Measurements from ENCODE around the gene MSH3. TPM values are rescaled to one million over a fixed set of nuclear protein-coding genes. Genes with fewer than 3 reads are reported as not detected.
"Not testable (repeated sequence)": the region's sequence is repeated elsewhere in the genome, so short reads cannot be mapped to it uniquely, and the experiment has no call there.

The MSH3 gene
- total and polyA plus RNA-seq, 8 donors: 2.3 to 25.5 (median 9.9) TPM

DNA sequence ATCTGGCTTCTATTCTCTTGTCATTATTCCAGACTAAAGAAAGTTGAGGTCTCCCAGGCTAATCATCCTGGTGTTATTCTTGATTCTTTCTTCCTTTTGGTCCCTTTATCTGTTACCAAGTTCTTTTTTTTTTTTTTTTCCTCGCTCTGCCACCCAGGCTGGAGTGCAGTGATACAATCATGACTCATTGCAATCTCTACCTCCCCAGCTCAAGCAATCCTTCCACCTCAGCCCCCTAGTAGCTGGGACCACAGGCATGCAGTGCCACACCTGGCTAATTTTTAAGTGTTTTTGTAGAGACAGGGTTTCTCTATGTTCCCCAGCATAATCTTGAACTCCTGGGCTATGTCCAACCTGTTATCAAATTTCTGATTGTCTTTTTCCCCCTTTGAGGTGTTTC is 126.9 kb downstream of the MSH3 start:
- no peak for DNase-seq
- Histone ChIP-seq H3K36me3 (peaks cover 9 to 49% (median 42%) of the 10 kb centered on the region in 4 donors), H3K9me3 (no peaks in the 10 kb centered on the region), H3K27me3 (no peaks in the 10 kb centered on the region), H3K4me1 (no peaks in the 10 kb centered on the region), H3K4me3 (no peak overlapping the region), H3K27ac (no peak overlapping the region)
- 67 to 100% (median 78%) methylated on average over 1 of the region's 1 CpG for WGBS, 5 donors
- TF ChIP-seq POLR2A (IDR thresholded peaks at IDR 0.05) (no peak), POLR2AphosphoS5 (IDR thresholded peaks at IDR 0.05) (no peak)
- intact Hi-C loops (cut with DNase I; ENCODE audit: low total_unique reads): no loop called here

DNA sequence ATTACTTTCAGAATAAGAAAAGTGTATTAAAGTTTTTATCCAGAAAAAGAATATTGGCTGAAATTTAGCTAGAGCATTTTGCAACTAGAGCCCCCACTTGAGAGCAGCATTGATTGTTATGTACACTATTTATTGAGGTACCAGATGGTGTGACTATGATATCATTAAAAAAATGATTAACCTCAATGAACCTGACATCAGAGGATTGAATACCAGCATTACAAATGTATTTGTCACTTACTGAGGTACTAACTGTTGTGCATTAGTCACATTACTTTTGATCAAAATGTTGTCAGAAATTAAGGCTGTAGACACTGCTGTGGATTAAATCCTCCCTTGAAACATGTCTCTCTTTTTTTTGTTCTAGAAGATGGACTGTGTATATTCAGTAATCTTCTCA is 128.2 kb downstream of the MSH3 start:
- TF ChIP-seq, protein P1, sequence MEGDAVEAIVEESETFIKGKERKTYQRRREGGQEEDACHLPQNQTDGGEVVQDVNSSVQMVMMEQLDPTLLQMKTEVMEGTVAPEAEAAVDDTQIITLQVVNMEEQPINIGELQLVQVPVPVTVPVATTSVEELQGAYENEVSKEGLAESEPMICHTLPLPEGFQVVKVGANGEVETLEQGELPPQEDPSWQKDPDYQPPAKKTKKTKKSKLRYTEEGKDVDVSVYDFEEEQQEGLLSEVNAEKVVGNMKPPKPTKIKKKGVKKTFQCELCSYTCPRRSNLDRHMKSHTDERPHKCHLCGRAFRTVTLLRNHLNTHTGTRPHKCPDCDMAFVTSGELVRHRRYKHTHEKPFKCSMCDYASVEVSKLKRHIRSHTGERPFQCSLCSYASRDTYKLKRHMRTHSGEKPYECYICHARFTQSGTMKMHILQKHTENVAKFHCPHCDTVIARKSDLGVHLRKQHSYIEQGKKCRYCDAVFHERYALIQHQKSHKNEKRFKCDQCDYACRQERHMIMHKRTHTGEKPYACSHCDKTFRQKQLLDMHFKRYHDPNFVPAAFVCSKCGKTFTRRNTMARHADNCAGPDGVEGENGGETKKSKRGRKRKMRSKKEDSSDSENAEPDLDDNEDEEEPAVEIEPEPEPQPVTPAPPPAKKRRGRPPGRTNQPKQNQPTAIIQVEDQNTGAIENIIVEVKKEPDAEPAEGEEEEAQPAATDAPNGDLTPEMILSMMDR (IDR thresholded peaks at IDR 0.05): no peak
- no peak for TF ChIP-seq EP300 (IDR thresholded peaks at IDR 0.05)
- TF ChIP-seq POLR2A (IDR thresholded peaks at IDR 0.05): no peak
- TF ChIP-seq POLR2AphosphoS5 (IDR thresholded peaks at IDR 0.05): no peak
- Histone ChIP-seq H3K36me3 (peaks cover 9 to 43% (median 36%) of the 10 kb centered on the region in 4 donors), H3K27ac (no peak overlapping the region), H3K27me3 (no peaks in the 10 kb centered on the region), H3K9me3 (no peaks in the 10 kb centered on the region), H3K4me3 (no peak overlapping the region), H3K4me1 (no peaks in the 10 kb centered on the region)
- intact Hi-C loops (cut with DNase I; ENCODE audit: low total_unique reads): no loop called here
- no peak for DNase-seq

DNA sequence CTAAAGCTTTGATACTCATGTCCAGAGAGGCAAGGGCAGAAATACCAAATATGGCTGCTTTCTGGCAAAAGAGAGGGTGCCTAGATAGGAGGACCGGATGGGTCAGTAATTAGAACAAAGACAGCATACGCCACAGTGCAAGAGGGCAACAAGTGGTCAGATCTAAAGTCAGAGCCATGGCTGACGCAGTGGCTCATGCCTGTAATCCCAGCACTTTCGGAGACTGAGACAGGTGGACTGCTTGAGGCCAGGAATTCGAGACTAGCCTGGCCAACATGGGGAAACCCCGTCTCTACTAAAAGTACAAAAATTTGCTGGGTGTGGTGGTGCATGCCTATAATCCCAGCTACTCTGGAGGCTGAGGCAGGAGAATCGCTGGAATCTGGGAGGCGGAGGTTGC is 129.3 kb downstream of the MSH3 start:
- H3K9me3 ChIP-seq; H3K27me3 ChIP-seq; H3K27ac ChIP-seq; DNase-seq; H3K4me3 ChIP-seq; intact Hi-C loops (cut with DNase I; ENCODE audit: low total_unique reads); H3K4me1 ChIP-seq: not testable (repeated sequence)
- peaks cover 9 to 46% (median 40%) of the 10 kb centered on the region in 4 donors for H3K36me3 ChIP-seq
- WGBS, 5 donors: 96 to 97% (median 97%) methylated on average over 8 of the region's 8 CpGs

DNA sequence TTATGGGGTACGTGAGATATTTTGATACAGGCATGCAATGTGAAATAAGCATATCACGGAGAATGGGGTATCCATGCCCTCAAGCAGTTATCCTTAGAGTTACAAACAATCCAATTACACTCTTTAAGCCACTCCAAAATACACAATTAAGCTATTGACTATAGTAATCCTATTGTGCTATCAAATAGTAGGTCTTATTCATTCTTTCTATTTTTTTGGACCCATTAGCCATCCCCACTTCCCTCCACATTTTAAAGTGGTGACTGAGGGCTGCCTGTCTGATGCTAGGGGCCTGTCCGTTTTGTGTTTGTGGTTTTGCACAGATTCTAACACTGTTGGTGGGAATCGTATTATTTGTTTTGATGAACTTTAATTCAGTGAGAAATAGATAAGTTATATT is 130.0 kb downstream of the MSH3 start:
- DNase-seq: no peak
- H3K4me3 ChIP-seq: no peak overlapping the region
- H3K4me1 ChIP-seq: no peaks in the 10 kb centered on the region
- peaks cover 9 to 45% (median 40%) of the 10 kb centered on the region in 4 donors for H3K36me3 ChIP-seq
- no peaks in the 10 kb centered on the region for H3K27me3 ChIP-seq
- TF ChIP-seq POLR2A (IDR thresholded peaks at IDR 0.05): no peak
- TF ChIP-seq, protein P1 (IDR thresholded peaks at IDR 0.05): no peak
- no peak for TF ChIP-seq EP300 (IDR thresholded peaks at IDR 0.05)
- TF ChIP-seq POLR2AphosphoS5 (IDR thresholded peaks at IDR 0.05): no peak
- H3K9me3 ChIP-seq: no peaks in the 10 kb centered on the region
- WGBS, 5 donors: 94 to 98% (median 94%) methylated on average over 4 of the region's 4 CpGs
- intact Hi-C loops (cut with DNase I; ENCODE audit: low total_unique reads): no loop called here
- H3K27ac ChIP-seq: no peak overlapping the region

DNA sequence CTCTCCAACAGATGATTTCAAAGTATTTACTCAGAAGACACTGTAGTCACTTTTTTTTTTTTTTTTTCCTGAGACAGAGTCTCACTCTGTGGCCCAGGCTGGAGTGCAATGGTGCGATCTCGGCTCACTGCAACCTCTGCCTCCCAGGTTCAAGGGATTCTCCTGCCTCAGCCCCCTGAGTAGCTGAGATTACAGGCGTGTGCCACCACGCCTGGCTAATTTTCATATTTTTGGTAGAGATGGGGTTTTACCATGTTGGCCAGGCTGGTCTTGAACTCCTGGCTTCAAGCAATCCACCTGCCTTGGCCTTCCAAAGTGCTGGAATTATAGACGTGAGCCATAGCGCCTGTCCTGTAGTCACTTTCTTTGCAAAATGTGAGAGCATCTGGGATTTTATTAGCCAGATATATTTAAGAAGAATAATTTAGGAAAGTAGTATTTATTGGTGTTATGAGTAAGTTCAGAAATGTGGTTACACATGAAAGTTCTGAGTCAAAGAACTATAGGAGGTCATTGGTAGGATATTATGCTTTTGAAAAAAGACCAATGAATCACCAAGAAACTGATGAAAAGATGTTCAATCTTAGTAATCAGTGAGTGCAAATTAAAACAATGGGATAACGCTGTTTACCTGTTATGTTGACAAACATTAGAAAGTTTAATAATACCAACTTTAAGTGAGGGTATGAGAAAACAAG is 135.0 kb downstream of the MSH3 start:
- H3K36me3 ChIP-seq: peaks cover 7 to 61% (median 60%) of the 10 kb centered on the region in 4 donors

DNA sequence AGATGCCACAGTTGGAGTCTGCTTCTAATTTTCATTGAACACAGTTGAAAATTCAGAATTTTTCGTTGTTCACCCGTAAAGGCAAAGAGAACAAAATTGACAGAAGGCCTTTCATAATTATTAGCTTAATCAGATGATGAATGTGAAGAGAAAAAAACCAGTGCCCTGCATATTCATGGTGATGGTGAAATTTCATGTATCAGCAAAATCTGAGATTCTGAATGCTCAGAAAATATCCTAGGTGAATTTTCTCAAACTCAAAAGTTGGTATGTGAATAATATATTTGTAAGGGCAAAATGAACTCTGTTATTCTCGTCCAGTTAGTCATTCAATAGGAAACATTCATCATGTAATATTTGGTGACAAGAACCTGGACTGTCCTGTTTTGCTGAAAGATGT is 136.2 kb downstream of the MSH3 start:
- no peak overlapping the region for H3K27ac ChIP-seq
- peaks cover 7 to 74% (median 71%) of the 10 kb centered on the region in 4 donors for H3K36me3 ChIP-seq
- intact Hi-C loops (cut with DNase I; ENCODE audit: low total_unique reads): no loop called here
- H3K4me3 ChIP-seq: no peak overlapping the region
- H3K27me3 ChIP-seq: no peaks in the 10 kb centered on the region
- WGBS, 5 donors: 90 to 97% (median 95%) methylated on average over 3 of the region's 3 CpGs
- no peaks in the 10 kb centered on the region for H3K9me3 ChIP-seq
- TF ChIP-seq POLR2A (IDR thresholded peaks at IDR 0.05): no peak
- no peak for TF ChIP-seq POLR2AphosphoS5 (IDR thresholded peaks at IDR 0.05)
- TF ChIP-seq, protein P1 (IDR thresholded peaks at IDR 0.05): no peak
- TF ChIP-seq EP300 (IDR thresholded peaks at IDR 0.05): no peak
- no peak for DNase-seq
- H3K4me1 ChIP-seq: no peaks in the 10 kb centered on the region

More for the DNA sequence above, 135.0 kb downstream of the MSH3 start:
- H3K27me3 ChIP-seq; H3K9me3 ChIP-seq; intact Hi-C loops (cut with DNase I; ENCODE audit: low total_unique reads); H3K4me1 ChIP-seq; H3K27ac ChIP-seq; DNase-seq; H3K4me3 ChIP-seq: not testable (repeated sequence)
- WGBS, 5 donors: 92 to 96% (median 95%) methylated on average over 7 of the region's 7 CpGs

All from stomach (tissue), 9 donors.